SU-DHL-6 (cell line): ENCODE measurements around the gene NFATC2IP.

Source experiments
- EZH2phosphoT487 ChIP-seq: fragments of 200-600 bp; sonication (generic), shearing (Covaris generic); conservative IDR thresholded peaks from 2 replicates; pipeline ENCODE4 v1.6.1; 2018; ENCODE audit warnings: mild to moderate bottlenecking, antibody characterized with exemption, low read length, moderate library complexity, mixed read lengths
- TF ChIP-seq, protein P1 (sequence below): fragments of 200-600 bp; sonication (generic); IDR thresholded peaks from one replicate; pipeline ENCODE4 v1.5.1; 2017; ENCODE audit warnings: antibody characterized with exemption, mild to moderate bottlenecking, low read length, moderate library complexity; ENCODE audit not compliant: insufficient read depth, poor library complexity, severe bottlenecking

DNA sequence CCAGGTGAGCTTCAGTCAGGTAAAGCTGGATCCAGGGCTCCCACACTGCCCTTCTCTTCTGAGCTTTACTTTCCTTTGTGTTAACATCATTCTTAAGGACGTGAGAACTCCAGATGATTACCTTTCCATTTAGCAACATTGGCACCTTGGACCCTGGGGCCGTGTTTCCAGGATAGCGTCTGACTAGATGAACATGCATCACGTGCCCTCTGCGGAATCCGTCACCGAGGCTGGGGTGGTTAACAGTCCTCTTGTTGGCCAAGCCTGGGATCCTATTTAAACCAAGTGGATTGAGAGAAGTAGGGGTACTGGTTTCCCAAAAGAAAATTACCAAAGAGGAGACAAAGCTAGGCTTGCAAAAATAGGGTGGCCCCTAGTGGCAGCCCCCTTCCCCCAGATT is 30.2 kb downstream of the NFATC2IP start:
- TF ChIP-seq, protein P1, sequence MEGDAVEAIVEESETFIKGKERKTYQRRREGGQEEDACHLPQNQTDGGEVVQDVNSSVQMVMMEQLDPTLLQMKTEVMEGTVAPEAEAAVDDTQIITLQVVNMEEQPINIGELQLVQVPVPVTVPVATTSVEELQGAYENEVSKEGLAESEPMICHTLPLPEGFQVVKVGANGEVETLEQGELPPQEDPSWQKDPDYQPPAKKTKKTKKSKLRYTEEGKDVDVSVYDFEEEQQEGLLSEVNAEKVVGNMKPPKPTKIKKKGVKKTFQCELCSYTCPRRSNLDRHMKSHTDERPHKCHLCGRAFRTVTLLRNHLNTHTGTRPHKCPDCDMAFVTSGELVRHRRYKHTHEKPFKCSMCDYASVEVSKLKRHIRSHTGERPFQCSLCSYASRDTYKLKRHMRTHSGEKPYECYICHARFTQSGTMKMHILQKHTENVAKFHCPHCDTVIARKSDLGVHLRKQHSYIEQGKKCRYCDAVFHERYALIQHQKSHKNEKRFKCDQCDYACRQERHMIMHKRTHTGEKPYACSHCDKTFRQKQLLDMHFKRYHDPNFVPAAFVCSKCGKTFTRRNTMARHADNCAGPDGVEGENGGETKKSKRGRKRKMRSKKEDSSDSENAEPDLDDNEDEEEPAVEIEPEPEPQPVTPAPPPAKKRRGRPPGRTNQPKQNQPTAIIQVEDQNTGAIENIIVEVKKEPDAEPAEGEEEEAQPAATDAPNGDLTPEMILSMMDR, result no peak
- TF ChIP-seq EZH2phosphoT487, result no peak
